Spleen (tissue), 7 donors: ENCODE results near the gene CHD5.

ENCODE experiments used
- CTCF ChIP-seq, 11 experiments: fragments of 200-600 bp in 7 of 11; fragments of 450-650 bp in 4 of 11; sonication (generic) in 4 of 11; IDR thresholded peaks in 8 of 11; conservative IDR thresholded peaks in 3 of 11; 1 replicate in 7 of 11; 2 replicates in 4 of 11; pipeline versions ENCODE4 v1.4.0 to v1.8.0; 2016 to 2021; ENCODE audit warnings: antibody characterized with exemption in 11 of 11, inconsistent platforms in 4 of 11, mild to moderate bottlenecking in 1 of 11
- POLR2A ChIP-seq, 3 donors: fragments of 450-650 bp; IDR thresholded peaks; one replicate each; pipeline ENCODE4 v1.5.1; 2017; ENCODE audit warnings: antibody characterized with exemption in 3 of 3, mild to moderate bottlenecking in 1 of 3
- POLR2AphosphoS5 ChIP-seq, 3 donors: sonication (generic); formaldehyde crosslinking; IDR thresholded peaks; one replicate each; pipeline ENCODE4 v1.5.1; 2017; ENCODE audit warnings: antibody characterized with exemption in 3 of 3
- donor health status: DM: no; HTN: no; CAD: no; lungs with moderate emphysema.
- donor health status: DM: no; HTN: no; CAD: no.
- donor health status: DM: no; HTN: no; CAD: no.

GRCh38 chr1:6106977-6107376 lies 73.1 kb downstream of the CHD5 start:
- TF ChIP-seq CTCF (IDR thresholded peaks at IDR 0.05 in 8 of 11, conservative IDR thresholded peaks at IDR 0.05 in 3 of 11) = no peak
- TF ChIP-seq POLR2A (IDR thresholded peaks at IDR 0.05) = no peak
- no peak for TF ChIP-seq POLR2AphosphoS5 (IDR thresholded peaks at IDR 0.05)
